ENCODE data around the gene HSD3B2.
"Not testable (repeated sequence)": the region's sequence is repeated elsewhere in the genome, so short reads cannot be mapped to it uniquely, and the experiment has no call there.

HSD3B2 gene

DNA sequence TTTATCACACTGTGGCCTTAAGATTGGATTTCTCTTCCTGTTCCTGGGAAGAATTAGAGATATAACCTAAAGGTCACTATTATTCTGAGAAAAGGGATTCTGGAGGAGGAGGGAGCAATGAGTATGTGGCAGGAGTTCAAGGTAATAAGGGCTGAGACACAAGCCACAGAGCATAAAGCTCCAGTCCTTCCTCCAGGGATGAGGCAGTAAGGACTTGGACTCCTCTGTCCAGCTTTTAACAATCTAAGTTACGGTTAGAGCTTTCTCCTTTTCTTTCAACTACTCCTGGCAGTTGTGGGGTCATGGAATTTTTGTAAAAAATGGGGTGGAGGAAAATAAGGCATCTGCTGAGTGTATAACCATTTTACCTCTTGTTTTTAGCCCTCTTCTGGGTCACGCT, at the start of gene HSD3B2:
TSS of gene HSD3B2 (plus strand) at position 201 of the 400 bp plus-strand sequence. CDS start 270 bp downstream, outside the sequence.
- no peak for DNase-seq (ENCODE audit: low read depth in 1 of 2, low spot score in 1 of 2)

DNA sequence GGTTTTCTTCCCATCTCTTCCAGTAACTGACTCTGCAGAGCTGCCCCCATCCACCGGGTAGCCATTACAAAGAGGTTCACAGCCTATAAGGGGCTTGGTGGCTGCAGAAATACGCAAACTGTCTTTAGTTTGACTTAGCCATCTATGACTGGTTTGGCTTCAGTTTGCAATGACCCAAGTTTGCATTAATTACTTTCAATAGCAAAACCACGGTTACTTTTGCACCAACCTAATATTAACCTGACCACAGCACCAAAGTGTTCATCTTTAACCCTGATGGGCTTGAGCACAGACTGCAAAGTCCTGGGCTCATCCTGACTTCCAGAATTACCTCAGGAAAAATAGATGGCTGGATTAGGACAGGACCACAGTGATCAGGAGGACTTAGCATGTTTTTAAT, 48.5 kb upstream of the HSD3B2 start:
- no peak for DNase-seq (ENCODE audit: low read depth in 1 of 2, low spot score in 1 of 2)

DNA sequence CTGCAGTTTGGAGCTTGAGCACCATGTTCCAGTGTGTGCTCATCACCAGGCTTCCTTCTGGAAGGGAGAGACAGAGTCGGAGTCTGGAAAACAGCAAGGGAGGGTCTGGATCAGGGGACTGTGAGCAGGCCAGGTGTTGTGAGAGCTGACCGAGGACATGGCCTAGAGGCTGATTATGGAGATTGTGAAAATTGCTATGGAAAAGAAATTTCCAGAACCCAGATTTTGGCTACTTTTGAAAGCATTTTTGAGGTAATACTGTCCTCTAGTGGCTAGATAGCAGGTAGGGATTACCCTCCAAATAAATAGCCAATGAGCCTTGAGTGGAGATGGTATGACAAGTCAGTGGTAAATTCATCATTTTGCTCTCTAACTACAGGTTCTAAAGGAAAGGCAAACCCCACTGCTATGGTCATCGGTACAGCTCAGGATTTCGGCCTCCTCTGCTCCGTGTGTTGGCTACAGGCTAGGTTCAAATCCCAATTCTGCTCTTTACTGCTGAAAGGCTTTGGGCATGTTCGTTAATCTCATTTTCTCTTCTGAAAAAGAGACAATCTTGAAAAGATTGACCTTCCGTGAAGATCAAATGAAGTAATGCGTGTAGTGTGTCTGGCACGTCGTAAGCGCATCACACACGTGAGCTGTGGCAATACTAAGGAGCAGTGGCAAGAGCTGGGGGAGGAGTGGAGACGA, 47.4 kb upstream of the HSD3B2 start:
- DNase-seq (ENCODE audit: low read depth in 1 of 2, low spot score in 1 of 2), result no peak

DNA sequence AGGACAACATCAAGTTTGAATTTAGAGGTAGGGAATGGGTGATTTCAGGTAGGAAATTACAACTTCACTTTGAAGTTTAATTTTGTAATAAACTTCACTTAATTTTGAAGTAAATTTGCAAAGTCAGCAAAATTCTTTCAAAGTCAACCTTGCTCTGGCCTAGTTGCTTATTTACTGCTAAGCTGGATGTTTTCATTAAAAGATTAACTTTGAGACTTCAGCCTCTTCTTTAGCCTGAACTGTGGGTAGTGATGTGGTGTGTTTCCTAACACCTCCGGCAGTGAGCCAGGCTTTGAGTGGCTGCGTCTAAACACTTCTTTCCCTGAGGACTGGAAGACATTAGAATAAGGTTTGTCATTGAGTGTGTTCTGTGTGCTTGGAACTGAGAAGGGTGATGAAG, 46.4 kb upstream of the HSD3B2 start, which contains the start of gene HAO2:
TSS of gene HAO2 (plus strand) at position 232 of the 400 bp plus-strand sequence. CDS start 12,301 bp downstream, outside the sequence.
- DNase-seq (ENCODE audit: low read depth in 1 of 2, low spot score in 1 of 2), result no peak

- DNase-seq (ENCODE audit: low read depth in 1 of 2, low spot score in 1 of 2), result no peak
Measured at GRCh38 chr1:119370748-119371147, 44.2 kb upstream of the HSD3B2 start.

- no peak for DNase-seq (ENCODE audit: low read depth in 1 of 2, low spot score in 1 of 2)
Measured at GRCh38 chr1:119371815-119372214, 43.1 kb upstream of the HSD3B2 start.

GRCh38 chr1:119372503-119373086, 42.4 kb upstream of the HSD3B2 start:
- DNase-seq (ENCODE audit: low read depth in 1 of 2, low spot score in 1 of 2), result no peak

GRCh38 chr1:119373465-119373864, 41.5 kb upstream of the HSD3B2 start:
- no peak for DNase-seq (ENCODE audit: low read depth in 1 of 2, low spot score in 1 of 2)

GRCh38 chr1:119374208-119374874, 40.6 kb upstream of the HSD3B2 start:
- no peak for DNase-seq (ENCODE audit: low read depth in 1 of 2, low spot score in 1 of 2)

DNA sequence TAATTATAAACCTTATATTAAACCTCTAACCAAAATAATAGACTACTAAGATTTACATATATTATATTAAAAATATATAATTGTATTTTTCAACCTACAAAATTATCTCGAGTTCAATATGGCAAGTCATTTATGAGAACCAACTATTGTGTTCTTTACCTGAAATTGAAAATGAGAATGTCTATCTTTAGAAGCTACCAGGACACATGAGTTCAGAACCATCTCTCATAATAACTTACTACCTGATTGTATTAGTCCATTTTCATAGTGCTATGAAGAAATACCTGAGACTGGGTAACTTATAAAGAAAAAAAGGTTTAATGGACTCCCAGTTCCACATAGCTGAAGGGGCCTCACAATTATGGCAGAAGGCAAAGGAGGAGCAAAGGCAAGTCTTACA, 39.6 kb upstream of the HSD3B2 start:
- DNase-seq (ENCODE audit: low read depth in 1 of 2, low spot score in 1 of 2), result no peak

- no peak for DNase-seq (ENCODE audit: low read depth in 1 of 2, low spot score in 1 of 2)
Measured at GRCh38 chr1:119376594-119376993, 38.4 kb upstream of the HSD3B2 start.

DNA sequence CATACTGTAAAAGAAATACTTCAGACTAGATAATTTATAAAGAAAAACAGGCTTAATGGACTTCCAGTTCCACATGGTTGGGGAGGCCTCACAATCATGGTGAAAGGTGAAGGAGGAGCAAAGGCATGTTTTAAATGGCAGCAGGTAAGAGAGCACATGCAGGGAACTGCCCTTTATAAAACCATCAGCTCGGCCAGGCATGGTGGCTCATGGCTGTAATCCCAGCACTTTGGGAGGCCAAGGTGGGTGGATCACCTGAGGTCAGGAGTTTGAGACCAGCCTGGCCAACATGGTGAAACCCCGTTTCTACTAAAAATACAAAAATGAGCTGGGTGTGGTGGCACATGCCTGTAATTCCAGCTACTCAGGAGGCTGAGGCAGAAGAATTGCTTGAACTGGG, 37.4 kb upstream of the HSD3B2 start:
- DNase-seq (ENCODE audit: low read depth in 1 of 2, low spot score in 1 of 2), result not testable (repeated sequence)

DNA sequence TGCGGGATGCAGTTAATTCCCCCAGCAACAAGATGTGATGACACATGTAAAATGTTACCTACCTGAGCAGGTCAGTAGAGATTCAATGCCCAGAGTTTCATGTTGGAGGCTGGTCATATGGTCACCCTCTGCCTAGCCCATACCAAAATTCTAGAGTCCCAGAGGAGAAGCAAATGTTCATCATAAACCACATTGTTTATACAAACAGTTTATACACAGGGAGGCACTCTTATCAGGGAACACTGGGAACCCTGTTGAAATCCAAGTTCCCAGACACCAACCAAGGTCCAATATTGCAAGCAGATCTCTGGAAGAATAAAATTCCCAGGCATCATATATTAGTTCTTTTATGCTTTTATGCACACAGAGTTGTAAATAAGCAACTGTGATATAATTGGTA, 35.8 kb upstream of the HSD3B2 start:
- DNase-seq (ENCODE audit: low read depth in 1 of 2, low spot score in 1 of 2), result no peak

DNA sequence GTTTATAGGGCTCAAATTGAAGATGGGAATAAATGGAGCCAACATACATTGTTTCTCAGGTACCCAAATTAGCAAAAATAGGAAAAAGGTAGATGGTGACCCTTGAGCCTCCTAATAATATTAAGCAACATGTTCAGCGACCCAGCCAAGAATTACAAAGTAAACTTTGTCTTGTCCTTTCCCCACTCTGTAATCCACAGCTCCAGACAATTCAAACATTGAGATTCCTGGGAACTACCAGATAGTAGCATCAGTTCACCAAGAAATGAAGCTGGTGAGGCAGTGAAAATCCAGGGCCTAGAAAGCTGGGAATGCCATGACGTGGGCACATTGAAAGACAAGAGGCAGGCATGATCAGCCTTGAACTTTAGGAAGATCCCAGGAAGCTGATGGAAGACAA, 34.6 kb upstream of the HSD3B2 start:
- DNase-seq (ENCODE audit: low read depth in 1 of 2, low spot score in 1 of 2), result no peak

DNA sequence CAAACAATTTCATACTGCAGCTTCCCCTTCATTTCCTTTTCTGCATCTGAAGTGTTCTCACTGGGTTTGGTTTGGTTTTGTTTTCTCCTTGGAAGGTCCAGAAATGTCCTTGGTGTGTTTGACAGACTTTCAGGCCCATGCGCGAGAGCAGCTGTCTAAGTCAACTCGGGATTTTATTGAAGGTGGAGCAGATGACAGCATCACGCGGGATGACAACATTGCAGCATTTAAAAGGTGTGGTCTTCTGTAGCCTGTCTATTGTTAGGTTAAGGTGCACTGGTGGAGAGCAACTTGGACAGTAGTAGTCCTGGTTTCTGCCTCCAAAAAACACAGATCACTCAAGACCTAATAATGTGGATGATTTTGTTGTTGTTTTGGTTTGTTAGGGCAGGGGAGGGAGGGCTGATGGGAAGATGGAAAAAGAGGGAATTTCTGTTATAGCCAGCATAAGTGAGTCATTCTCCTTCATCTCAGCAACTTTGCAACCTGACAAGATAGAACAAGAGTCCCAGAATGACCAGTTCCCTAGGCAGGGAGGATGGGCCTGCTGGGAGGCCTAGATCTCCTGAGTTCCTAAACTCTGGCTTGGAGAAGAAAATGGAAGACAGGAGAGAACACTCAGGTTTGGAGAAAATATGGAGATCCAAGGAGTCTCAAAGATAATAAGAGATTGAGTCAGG, 33.8 kb upstream of the HSD3B2 start:
- DNase-seq (ENCODE audit: low read depth in 1 of 2, low spot score in 1 of 2), result no peak

GRCh38 chr1:119384591-119384990, 30.4 kb upstream of the HSD3B2 start:
- DNase-seq (ENCODE audit: low read depth in 1 of 2, low spot score in 1 of 2), result no peak

DNA sequence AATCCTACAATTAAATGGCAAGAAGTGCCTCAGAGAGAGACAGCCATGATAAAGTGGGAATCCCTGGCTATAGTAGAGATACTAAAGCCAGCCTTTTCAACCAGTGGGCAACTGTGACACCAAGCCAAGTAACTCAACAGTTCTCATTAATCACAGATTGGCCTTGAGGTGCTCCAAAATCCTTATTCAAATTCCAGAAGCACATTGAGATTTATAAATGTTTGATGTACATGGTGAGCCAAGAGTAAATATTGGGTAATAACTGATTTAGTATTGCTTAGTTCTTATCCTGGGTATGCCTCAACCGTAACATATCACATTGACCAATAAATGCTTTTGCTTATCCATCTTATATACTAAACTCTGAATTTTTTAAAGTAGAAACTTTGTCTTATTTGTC, 29.3 kb upstream of the HSD3B2 start:
- no peak for DNase-seq (ENCODE audit: low read depth in 1 of 2, low spot score in 1 of 2)

- no peak for DNase-seq (ENCODE audit: low read depth in 1 of 2, low spot score in 1 of 2)
Measured at GRCh38 chr1:119387858-119388257, 27.1 kb upstream of the HSD3B2 start.

DNA sequence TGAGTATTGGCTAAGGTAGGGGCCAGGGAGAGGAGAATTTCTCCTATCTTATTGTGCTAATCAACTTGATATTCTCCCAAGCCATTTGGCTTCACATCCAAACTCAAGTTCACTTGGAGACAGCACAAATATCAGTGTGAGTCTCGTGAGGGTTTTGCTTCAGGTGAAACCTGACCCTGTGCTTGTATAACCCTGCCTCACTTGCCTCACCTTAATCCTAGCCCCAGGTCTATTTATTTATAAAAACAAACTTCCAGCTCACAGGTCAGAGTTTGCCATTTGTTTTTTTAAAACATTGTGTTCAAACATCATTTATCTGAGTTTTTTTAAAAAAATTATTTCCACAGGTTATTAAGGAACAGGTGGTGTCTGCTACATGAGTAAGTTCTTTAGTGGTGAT, 26.5 kb upstream of the HSD3B2 start:
- no peak for DNase-seq (ENCODE audit: low read depth in 1 of 2, low spot score in 1 of 2)

GRCh38 chr1:119390526-119390925, 24.4 kb upstream of the HSD3B2 start:
- DNase-seq (ENCODE audit: low read depth in 1 of 2, low spot score in 1 of 2), result no peak

DNA sequence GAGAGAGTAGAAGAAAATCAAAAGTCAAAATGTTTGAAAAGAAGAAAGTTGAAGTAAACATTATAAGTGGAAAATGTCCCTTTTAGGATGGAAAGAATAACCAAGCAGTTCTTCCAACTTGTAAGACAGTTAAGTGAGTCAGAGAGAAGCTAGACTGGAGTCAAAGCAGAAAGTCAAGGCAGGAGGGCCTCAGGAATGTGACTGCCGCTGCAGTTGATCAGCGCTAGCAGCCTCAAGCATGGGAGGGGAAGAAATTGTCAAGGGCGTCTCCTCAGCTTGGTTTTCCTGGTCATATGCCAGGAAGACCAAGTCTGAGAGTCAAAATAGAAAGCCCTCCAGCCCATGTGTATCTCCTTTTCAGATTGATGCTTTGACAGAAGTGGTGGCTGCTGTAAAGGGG, 23.2 kb upstream of the HSD3B2 start:
- DNase-seq (ENCODE audit: low read depth in 1 of 2, low spot score in 1 of 2), result no peak

DNA sequence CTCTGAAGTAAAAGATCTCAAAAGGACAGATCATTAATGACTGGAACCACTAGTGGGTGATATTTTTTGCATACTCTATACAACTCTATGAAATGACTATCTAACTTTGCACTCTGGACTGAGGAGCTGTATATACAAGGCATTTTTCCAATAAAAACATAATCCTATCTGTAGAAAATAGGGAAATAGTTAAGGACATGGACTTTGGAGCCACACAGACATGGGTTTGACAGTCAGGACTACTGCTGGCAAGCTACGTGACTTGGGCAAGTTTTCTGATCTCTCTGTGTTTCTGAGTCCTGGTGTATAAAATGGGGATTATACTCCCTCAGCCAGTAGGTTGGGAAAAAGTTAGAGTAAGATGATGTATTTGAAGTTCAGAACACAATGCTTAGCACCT, 20.9 kb upstream of the HSD3B2 start:
- DNase-seq (ENCODE audit: low read depth in 1 of 2, low spot score in 1 of 2), result no peak
